C4-2B (cell line): ENCODE results near the gene PC.

Experiments used
- ZFX ChIP-seq: fragments of 450-650 bp; IDR thresholded peaks from 2 replicates; pipeline ENCODE4 v1.6.1; 2017
- TF ChIP-seq, protein P1 (sequence below): fragments of 450-650 bp; conservative IDR thresholded peaks from 2 replicates; pipeline ENCODE4 v1.5.1; 2017; ENCODE audit warnings: mild to moderate bottlenecking

DNA sequence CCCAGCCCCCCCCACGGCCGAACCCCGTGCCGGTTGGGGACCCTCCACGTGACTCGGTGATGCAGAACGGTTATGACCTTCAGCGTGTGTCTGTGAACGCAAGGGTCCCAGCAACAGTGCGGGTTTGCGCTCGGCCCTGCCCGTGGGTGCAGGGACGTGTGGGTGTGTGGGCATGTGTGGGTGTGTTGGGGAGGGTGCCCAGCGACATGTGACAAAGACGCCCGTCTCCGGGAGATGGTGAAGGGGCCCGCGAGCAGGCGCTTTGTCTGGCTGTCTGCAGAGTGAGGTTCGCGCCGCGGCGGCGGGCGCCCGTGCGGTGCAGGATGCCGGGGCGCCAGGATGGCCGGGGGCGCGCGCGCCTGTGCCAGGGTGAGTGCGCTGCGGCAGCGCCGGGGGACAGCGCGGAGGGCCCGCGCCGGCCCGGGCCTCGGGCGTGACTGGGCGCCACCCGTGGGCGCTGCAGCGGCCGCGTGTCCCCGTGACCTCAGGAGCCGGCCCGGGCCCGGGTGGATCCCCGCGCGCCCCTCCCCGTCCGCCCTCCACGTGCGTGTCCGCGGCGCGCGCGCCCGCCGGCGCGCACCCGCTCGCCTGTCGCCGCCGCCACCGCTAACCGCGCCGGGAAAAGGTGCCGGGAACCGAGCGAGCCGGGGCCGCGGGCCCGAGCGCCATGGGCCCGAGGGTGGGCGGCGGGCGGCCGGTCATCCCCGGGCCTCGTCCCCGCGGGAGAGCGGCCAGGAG lies 101.5 kb downstream of the PC start, which contains the start of gene LRFN4:
- TF ChIP-seq, protein P1, sequence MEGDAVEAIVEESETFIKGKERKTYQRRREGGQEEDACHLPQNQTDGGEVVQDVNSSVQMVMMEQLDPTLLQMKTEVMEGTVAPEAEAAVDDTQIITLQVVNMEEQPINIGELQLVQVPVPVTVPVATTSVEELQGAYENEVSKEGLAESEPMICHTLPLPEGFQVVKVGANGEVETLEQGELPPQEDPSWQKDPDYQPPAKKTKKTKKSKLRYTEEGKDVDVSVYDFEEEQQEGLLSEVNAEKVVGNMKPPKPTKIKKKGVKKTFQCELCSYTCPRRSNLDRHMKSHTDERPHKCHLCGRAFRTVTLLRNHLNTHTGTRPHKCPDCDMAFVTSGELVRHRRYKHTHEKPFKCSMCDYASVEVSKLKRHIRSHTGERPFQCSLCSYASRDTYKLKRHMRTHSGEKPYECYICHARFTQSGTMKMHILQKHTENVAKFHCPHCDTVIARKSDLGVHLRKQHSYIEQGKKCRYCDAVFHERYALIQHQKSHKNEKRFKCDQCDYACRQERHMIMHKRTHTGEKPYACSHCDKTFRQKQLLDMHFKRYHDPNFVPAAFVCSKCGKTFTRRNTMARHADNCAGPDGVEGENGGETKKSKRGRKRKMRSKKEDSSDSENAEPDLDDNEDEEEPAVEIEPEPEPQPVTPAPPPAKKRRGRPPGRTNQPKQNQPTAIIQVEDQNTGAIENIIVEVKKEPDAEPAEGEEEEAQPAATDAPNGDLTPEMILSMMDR: no peak
- 0 out of 2 replicates have a peak, but pooled peaks have one; percentile 6 for TF ChIP-seq ZFX
